Measurements from ENCODE around the gene PPP2R2B.

The PPP2R2B gene

GRCh38 chr5:146778795-146779194, 99.8 kb downstream of the PPP2R2B start:
- DNase-seq = no peak

GRCh38 chr5:146778261-146778660, 100.3 kb downstream of the PPP2R2B start:
- no peak for DNase-seq

GRCh38 chr5:146772881-146773466, 105.6 kb downstream of the PPP2R2B start:
- DNase-seq = no peak

GRCh38 chr5:146770980-146771379, 107.6 kb downstream of the PPP2R2B start:
- DNase-seq = no peak

GRCh38 chr5:146770546-146770945, 108.0 kb downstream of the PPP2R2B start:
- no peak for DNase-seq

- no peak for DNase-seq
Measured at GRCh38 chr5:146767534-146767933, 111.0 kb downstream of the PPP2R2B start.

GRCh38 chr5:146766013-146766412, 112.5 kb downstream of the PPP2R2B start:
- DNase-seq = no peak

GRCh38 chr5:146765089-146765832, 113.3 kb downstream of the PPP2R2B start:
- no peak for DNase-seq

GRCh38 chr5:146762830-146763229, 115.7 kb downstream of the PPP2R2B start:
- no peak for DNase-seq

- DNase-seq = no peak
Measured at GRCh38 chr5:146761811-146762210, 116.7 kb downstream of the PPP2R2B start.

- DNase-seq = no peak
Measured at GRCh38 chr5:146758938-146759337, 119.6 kb downstream of the PPP2R2B start.

GRCh38 chr5:146758076-146758475, 120.5 kb downstream of the PPP2R2B start:
- no peak for DNase-seq

GRCh38 chr5:146756546-146756945, 122.0 kb downstream of the PPP2R2B start:
- DNase-seq = no peak

GRCh38 chr5:146755793-146756192, 122.8 kb downstream of the PPP2R2B start:
- DNase-seq = no peak

GRCh38 chr5:146754621-146755020, 123.9 kb downstream of the PPP2R2B start:
- peak in 1 of 2 experiments; percentile 53 for DNase-seq

GRCh38 chr5:146753641-146754040, 124.9 kb downstream of the PPP2R2B start:
- DNase-seq = no peak

GRCh38 chr5:146751781-146752401, 126.7 kb downstream of the PPP2R2B start:
- no peak for DNase-seq

- no peak for DNase-seq
Measured at GRCh38 chr5:146751054-146751453, 127.5 kb downstream of the PPP2R2B start.

- DNase-seq = no peak
Measured at GRCh38 chr5:146748533-146748932, 130.0 kb downstream of the PPP2R2B start.

GRCh38 chr5:146745931-146746577, 132.5 kb downstream of the PPP2R2B start:
- DNase-seq = peak in 1 of 2 experiments; percentile 39

GRCh38 chr5:146744068-146744745, 134.3 kb downstream of the PPP2R2B start:
- peak; percentile 28 to 57 for DNase-seq

- no peak for DNase-seq
Measured at GRCh38 chr5:146734936-146735577, 143.5 kb downstream of the PPP2R2B start.

GRCh38 chr5:146732962-146733361, 145.6 kb downstream of the PPP2R2B start:
- DNase-seq = no peak

Data from NCI-H446 (cell line).